ENCODE results near the gene ALAS1. TPM values are rescaled to one million over a fixed set of nuclear protein-coding genes. Genes with fewer than 3 reads are reported as not detected.

The ALAS1 gene
- total and polyA plus RNA-seq, 9 of the 15 experiments (the other 6 are each of a cell fraction or from before 2014, with no cell fraction given) = 21.4 to 49.5 (median 34.4) TPM

DNA sequence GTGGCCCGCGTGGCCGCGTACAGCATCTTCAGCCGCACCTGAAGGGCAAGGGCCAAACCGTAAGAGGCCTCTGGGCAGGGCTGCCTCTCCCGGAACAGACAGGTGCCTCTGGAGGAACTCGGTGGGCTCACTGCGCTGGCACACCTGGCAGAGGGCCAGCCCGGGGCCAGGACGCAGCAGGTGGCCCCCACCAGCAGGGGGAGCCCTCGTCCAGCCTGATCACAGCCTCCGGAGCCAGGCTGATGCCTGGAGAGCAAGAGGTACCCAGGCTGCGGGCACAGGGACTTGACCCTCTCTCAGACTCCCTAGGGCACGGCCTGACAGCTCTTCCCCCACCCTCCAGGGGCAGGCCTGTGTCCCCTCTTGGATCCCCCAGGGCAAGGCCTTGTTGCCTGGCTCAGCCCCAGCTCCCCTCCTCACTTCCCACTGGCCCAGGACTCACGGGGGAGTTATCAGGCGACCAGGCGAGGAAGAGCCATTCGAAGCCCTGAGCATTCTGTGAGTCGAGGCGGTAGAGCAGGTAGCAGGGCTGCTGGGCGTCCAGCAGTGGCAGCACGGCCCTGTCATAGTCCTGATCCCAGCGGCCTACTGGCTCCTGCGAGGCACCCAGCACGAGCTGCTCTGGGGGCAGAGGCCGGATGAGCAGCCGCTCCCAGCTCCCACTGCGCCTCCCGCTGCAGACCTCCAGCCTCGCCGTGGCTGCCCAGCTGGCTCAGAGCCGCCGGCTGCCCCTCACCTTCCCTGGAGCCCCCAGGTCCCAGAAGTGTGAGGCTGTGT, 33.7 kb downstream of the ALAS1 start (continued):
- TF ChIP-seq ATF4 (CRISPR knock-in tag; IDR thresholded peaks at IDR 0.05) = no peak
- TF ChIP-seq, protein P1, sequence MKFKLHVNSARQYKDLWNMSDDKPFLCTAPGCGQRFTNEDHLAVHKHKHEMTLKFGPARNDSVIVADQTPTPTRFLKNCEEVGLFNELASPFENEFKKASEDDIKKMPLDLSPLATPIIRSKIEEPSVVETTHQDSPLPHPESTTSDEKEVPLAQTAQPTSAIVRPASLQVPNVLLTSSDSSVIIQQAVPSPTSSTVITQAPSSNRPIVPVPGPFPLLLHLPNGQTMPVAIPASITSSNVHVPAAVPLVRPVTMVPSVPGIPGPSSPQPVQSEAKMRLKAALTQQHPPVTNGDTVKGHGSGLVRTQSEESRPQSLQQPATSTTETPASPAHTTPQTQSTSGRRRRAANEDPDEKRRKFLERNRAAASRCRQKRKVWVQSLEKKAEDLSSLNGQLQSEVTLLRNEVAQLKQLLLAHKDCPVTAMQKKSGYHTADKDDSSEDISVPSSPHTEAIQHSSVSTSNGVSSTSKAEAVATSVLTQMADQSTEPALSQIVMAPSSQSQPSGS (CRISPR knock-in tag; IDR thresholded peaks at IDR 0.05) = no peak
- no peak for TF ChIP-seq ZNF639 (CRISPR knock-in tag; conservative IDR thresholded peaks at IDR 0.05 in 1 of 2, IDR thresholded peaks at IDR 0.05 in 1 of 2)
- TF ChIP-seq STAG1 (CRISPR knock-in tag; IDR thresholded peaks at IDR 0.05; ENCODE audit: borderline replicate concordance) = peak; percentile 48; the same call in 1 of the 2 replicates
- TF ChIP-seq HBP1 (CRISPR knock-in tag; IDR thresholded peaks at IDR 0.05) = no peak
- TF ChIP-seq CBFA2T3 (IDR thresholded peaks at IDR 0.05) = no peak
- TF ChIP-seq, protein P2, sequence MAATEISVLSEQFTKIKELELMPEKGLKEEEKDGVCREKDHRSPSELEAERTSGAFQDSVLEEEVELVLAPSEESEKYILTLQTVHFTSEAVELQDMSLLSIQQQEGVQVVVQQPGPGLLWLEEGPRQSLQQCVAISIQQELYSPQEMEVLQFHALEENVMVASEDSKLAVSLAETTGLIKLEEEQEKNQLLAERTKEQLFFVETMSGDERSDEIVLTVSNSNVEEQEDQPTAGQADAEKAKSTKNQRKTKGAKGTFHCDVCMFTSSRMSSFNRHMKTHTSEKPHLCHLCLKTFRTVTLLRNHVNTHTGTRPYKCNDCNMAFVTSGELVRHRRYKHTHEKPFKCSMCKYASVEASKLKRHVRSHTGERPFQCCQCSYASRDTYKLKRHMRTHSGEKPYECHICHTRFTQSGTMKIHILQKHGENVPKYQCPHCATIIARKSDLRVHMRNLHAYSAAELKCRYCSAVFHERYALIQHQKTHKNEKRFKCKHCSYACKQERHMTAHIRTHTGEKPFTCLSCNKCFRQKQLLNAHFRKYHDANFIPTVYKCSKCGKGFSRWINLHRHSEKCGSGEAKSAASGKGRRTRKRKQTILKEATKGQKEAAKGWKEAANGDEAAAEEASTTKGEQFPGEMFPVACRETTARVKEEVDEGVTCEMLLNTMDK (IDR thresholded peaks at IDR 0.05; ENCODE audit: borderline replicate concordance, insufficient read depth, low read depth, low read length, poor library complexity, severe bottlenecking) = peak; percentile 35
- no peak for TF ChIP-seq ID3 (CRISPR knock-in tag; IDR thresholded peaks at IDR 0.05)
- TF ChIP-seq ID3 (tag; IDR thresholded peaks at IDR 0.05) = no peak
- TF ChIP-seq ZBTB2 (IDR thresholded peaks at IDR 0.05) = no peak
- no peak for TF ChIP-seq CHCHD3 (CRISPR knock-in tag; IDR thresholded peaks at IDR 0.05)
- TF ChIP-seq ZNF77 (CRISPR knock-in tag; IDR thresholded peaks at IDR 0.05) = no peak
- no peak for TF ChIP-seq MAFG (tag; conservative IDR thresholded peaks at IDR 0.05)
- peak; percentile 23; the same call in 1 of the 2 replicates for TF ChIP-seq POLR2G (IDR thresholded peaks at IDR 0.05; ENCODE audit: low read depth, low read length)
- no peak for TF ChIP-seq MLX (CRISPR knock-in tag; conservative IDR thresholded peaks at IDR 0.05)

Data from K562 (cell line).